ENCODE measurements around the gene PDZRN3. TPM values are rescaled to one million over a fixed set of nuclear protein-coding genes. Genes with fewer than 3 reads are reported as not detected.
"Not testable (repeated sequence)": the region's sequence is repeated elsewhere in the genome, so short reads cannot be mapped to it uniquely, and the experiment has no call there.

PDZRN3 gene
- total and polyA plus RNA-seq, 2 experiments from 2014 or later: 22.3 to 35.6 TPM

DNA sequence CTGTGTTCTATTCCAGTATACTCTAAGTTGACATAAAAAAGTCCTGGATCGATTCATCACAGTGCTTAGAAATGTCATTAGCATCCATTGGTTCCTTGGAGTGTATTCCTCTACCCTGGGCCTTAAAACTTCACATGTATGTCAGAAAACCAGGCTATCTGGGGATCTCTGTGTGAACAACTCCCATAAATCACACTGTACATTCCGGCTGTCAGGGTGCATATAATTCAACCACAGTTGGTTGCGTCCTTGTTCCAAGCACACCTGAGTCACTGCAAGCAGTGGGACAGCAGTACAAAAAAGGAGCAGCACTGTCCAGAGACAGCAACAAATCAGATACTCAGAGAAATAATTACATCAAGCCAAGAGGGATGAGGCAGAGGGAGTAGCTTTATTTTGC lies 52.4 kb downstream of the PDZRN3 start:
- no peak overlapping the region for H3K27ac ChIP-seq
- no peak for TF ChIP-seq EZH2phosphoT487 (IDR thresholded peaks at IDR 0.05; ENCODE audit: insufficient read depth, low read depth)
- TF ChIP-seq EZH2 (IDR thresholded peaks at IDR 0.05; ENCODE audit: insufficient read depth, poor library complexity, severe bottlenecking): no peak
- no peaks in the 10 kb centered on the region for H3K9me2 ChIP-seq (ENCODE audit: insufficient read depth)
- H3K79me2 ChIP-seq (ENCODE audit: insufficient read depth): peaks cover 93% of the 10 kb centered on the region
- H3K9me3 ChIP-seq (ENCODE audit: low read depth): no peaks in the 10 kb centered on the region
- in situ Hi-C loops (cut with MboI): no loop called here
- H3K9ac ChIP-seq: no peak overlapping the region
- no peak for DNase-seq
- H3K4me2 ChIP-seq (ENCODE audit: unreplicated experiment): no peak overlapping the region
- peaks cover 8% of the 10 kb centered on the region for H3F3A ChIP-seq (ENCODE audit: insufficient read depth)
- H4K20me1 ChIP-seq (ENCODE audit: insufficient read depth): no peaks in the 10 kb centered on the region
- peaks cover 11% of the 10 kb centered on the region for H3K4me1 ChIP-seq (ENCODE audit: insufficient read depth)
- H3K4me3 ChIP-seq: no peak overlapping the region
- H3K27me3 ChIP-seq (replicated peaks; ENCODE audit: insufficient read depth): no peaks in the 10 kb centered on the region
- H2AFZ ChIP-seq: no peak overlapping the region
- no peaks in the 10 kb centered on the region for H3K36me3 ChIP-seq (ENCODE audit: low read depth)
- 68% methylated on average over 3 of the region's 3 CpGs for WGBS, 2 experiments (ENCODE audit: low coverage in 1 of 2, low lambda C conversion rate in 2 of 2, missing lambda C conversion rate in 2 of 2)

GRCh38 chr3:73571238-73571794 lies 53.4 kb downstream of the PDZRN3 start:
- H3K9me2 ChIP-seq (ENCODE audit: insufficient read depth): no peaks in the 10 kb centered on the region
- no peaks in the 10 kb centered on the region for H3K9me3 ChIP-seq (ENCODE audit: low read depth)
- 0 out of 2 replicates have a peak, but pooled peaks cover 3% of the 10 kb centered on the region for H4K20me1 ChIP-seq (ENCODE audit: insufficient read depth)
- WGBS, 2 experiments (ENCODE audit: low coverage in 1 of 2, low lambda C conversion rate in 2 of 2, missing lambda C conversion rate in 2 of 2): 82 to 84% methylated on average over 10 of the region's 10 CpGs
- H3K79me2 ChIP-seq (ENCODE audit: insufficient read depth): peaks cover 98% of the 10 kb centered on the region
- in situ Hi-C loops (cut with MboI): no loop called here
- H3K36me3 ChIP-seq (ENCODE audit: low read depth): no peaks in the 10 kb centered on the region
- no peak for DNase-seq
- H3K4me3 ChIP-seq: no peak overlapping the region
- no peaks in the 10 kb centered on the region for H3K27me3 ChIP-seq (replicated peaks; ENCODE audit: insufficient read depth)
- no peak overlapping the region for H3K4me2 ChIP-seq (ENCODE audit: unreplicated experiment)
- H3K9ac ChIP-seq: no peak overlapping the region
- no peaks in the 10 kb centered on the region for H3F3A ChIP-seq (ENCODE audit: insufficient read depth)
- TF ChIP-seq EZH2phosphoT487 (IDR thresholded peaks at IDR 0.05; ENCODE audit: insufficient read depth, low read depth): no peak
- TF ChIP-seq EZH2 (IDR thresholded peaks at IDR 0.05; ENCODE audit: insufficient read depth, poor library complexity, severe bottlenecking): no peak
- no peak overlapping the region for H2AFZ ChIP-seq
- H3K4me1 ChIP-seq (ENCODE audit: insufficient read depth): 0 out of 2 replicates have a peak, but pooled peaks cover under 1% of the 10 kb centered on the region
- H3K27ac ChIP-seq: no peak overlapping the region

- H3K9me3 ChIP-seq (ENCODE audit: low read depth): no peaks in the 10 kb centered on the region
- H2AFZ ChIP-seq: no peak overlapping the region
- H4K20me1 ChIP-seq (ENCODE audit: insufficient read depth): 0 out of 2 replicates have a peak, but pooled peaks cover 3% of the 10 kb centered on the region
- no peak overlapping the region for H3K9ac ChIP-seq
- peaks cover 99% of the 10 kb centered on the region for H3K79me2 ChIP-seq (ENCODE audit: insufficient read depth)
- DNase-seq: no peak
- H3K4me1 ChIP-seq (ENCODE audit: insufficient read depth): peaks cover 3% of the 10 kb centered on the region; the same call in 1 of the 2 replicates
- TF ChIP-seq EZH2 (IDR thresholded peaks at IDR 0.05; ENCODE audit: insufficient read depth, poor library complexity, severe bottlenecking) (no peak), EZH2phosphoT487 (IDR thresholded peaks at IDR 0.05; ENCODE audit: insufficient read depth, low read depth) (no peak)
- no peaks in the 10 kb centered on the region for H3F3A ChIP-seq (ENCODE audit: insufficient read depth)
- H3K36me3 ChIP-seq (ENCODE audit: low read depth): no peaks in the 10 kb centered on the region
- H3K9me2 ChIP-seq (ENCODE audit: insufficient read depth): no peaks in the 10 kb centered on the region
- in situ Hi-C loops (cut with MboI): no loop called here
- 84 to 89% methylated on average over 8 of the region's 8 CpGs for WGBS, 2 experiments (ENCODE audit: low coverage in 1 of 2, low lambda C conversion rate in 2 of 2, missing lambda C conversion rate in 2 of 2)
- H3K27ac ChIP-seq: no peak overlapping the region
- no peak overlapping the region for H3K4me2 ChIP-seq (ENCODE audit: unreplicated experiment)
- H3K4me3 ChIP-seq: no peak overlapping the region
- no peaks in the 10 kb centered on the region for H3K27me3 ChIP-seq (replicated peaks; ENCODE audit: insufficient read depth)
These were observed 55.4 kb downstream of the PDZRN3 start for GRCh38 chr3:73569246-73569760.

DNA sequence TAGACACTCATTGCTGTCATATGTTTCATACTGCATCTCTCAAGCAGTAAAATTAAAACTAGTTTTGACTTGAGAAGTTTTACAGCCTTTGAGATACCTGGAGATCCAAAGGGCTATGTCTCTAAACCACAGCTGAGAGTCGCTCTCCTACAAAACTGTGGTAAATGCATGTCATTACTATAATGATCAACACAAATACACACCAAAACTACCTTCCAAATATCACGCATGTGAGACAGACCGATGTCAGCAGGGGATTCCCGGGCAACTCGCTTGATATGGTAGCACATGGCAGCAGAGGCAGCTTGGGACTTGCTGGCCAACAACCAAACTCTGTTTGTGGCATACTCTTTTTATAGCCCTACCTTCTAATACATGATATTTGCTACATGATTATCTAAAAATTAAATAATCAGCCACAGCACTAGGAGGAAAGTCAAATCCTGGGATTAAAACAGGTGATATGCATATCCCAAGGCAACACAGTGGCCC lies 56.3 kb downstream of the PDZRN3 start:
- DNase-seq: no peak
- Histone ChIP-seq H3K9me2 (ENCODE audit: insufficient read depth) (no peaks in the 10 kb centered on the region), H3K9me3 (ENCODE audit: low read depth) (no peaks in the 10 kb centered on the region), H3K4me1 (ENCODE audit: insufficient read depth) (peaks cover 12% of the 10 kb centered on the region), H4K20me1 (ENCODE audit: insufficient read depth) (0 out of 2 replicates have a peak, but pooled peaks cover 3% of the 10 kb centered on the region), H3K79me2 (ENCODE audit: insufficient read depth) (peaks cover 100% of the 10 kb centered on the region), H3K4me3 (no peak overlapping the region), H3F3A (ENCODE audit: insufficient read depth) (no peaks in the 10 kb centered on the region), H3K4me2 (ENCODE audit: unreplicated experiment) (no peak overlapping the region), H3K36me3 (ENCODE audit: low read depth) (no peaks in the 10 kb centered on the region), H3K27ac (no peak overlapping the region), H3K9ac (no peak overlapping the region), H3K27me3 (replicated peaks; ENCODE audit: insufficient read depth) (no peaks in the 10 kb centered on the region), H2AFZ (no peak overlapping the region)
- in situ Hi-C loops (cut with MboI): no loop called here
- TF ChIP-seq EZH2 (IDR thresholded peaks at IDR 0.05; ENCODE audit: insufficient read depth, poor library complexity, severe bottlenecking) (no peak), EZH2phosphoT487 (IDR thresholded peaks at IDR 0.05; ENCODE audit: insufficient read depth, low read depth) (no peak)
- WGBS, 2 experiments (ENCODE audit: low coverage in 1 of 2, low lambda C conversion rate in 2 of 2, missing lambda C conversion rate in 2 of 2): 91 to 92% methylated on average over 5 of the region's 5 CpGs

- H3K9me3 ChIP-seq (ENCODE audit: low read depth); DNase-seq; H3F3A ChIP-seq (ENCODE audit: insufficient read depth); H3K36me3 ChIP-seq (ENCODE audit: low read depth); in situ Hi-C loops (cut with MboI); H3K27ac ChIP-seq; H3K4me2 ChIP-seq (ENCODE audit: unreplicated experiment); H3K27me3 ChIP-seq (replicated peaks; ENCODE audit: insufficient read depth); H3K9ac ChIP-seq; H2AFZ ChIP-seq; H3K4me3 ChIP-seq; H4K20me1 ChIP-seq (ENCODE audit: insufficient read depth); H3K9me2 ChIP-seq (ENCODE audit: insufficient read depth): not testable (repeated sequence)
- Histone ChIP-seq H3K79me2 (ENCODE audit: insufficient read depth) (peaks cover 97% of the 10 kb centered on the region), H3K4me1 (ENCODE audit: insufficient read depth) (peaks cover 12% of the 10 kb centered on the region)
- 92 to 99% methylated on average over 10 to 12 of the region's 12 CpGs for WGBS, 2 experiments (ENCODE audit: low coverage in 1 of 2, low lambda C conversion rate in 2 of 2, missing lambda C conversion rate in 2 of 2)
These were observed 59.4 kb downstream of the PDZRN3 start for GRCh38 chr3:73565374-73565773.
